ENCODE data around the gene WFS1. TPM values are rescaled to one million over a fixed set of nuclear protein-coding genes. Genes with fewer than 3 reads are reported as not detected.

Gene WFS1
- polyA plus RNA-seq, 1 of the 3 experiments (the other 2 are of a cell fraction), result 18.7 TPM

GRCh38 chr4:6226506-6226905 is 43.1 kb upstream of the WFS1 start:
- Histone ChIP-seq H3K9me2 (no peaks in the 10 kb centered on the region), H3K4me2 (no peak overlapping the region), H3K27ac (ENCODE audit: low read depth in 2 of 2, low read length in 1 of 2) (no peak overlapping the region), H3K4me3 (ENCODE audit: low read depth in 2 of 2, low read length in 1 of 2) (no peak overlapping the region), H3K9me3 (no peaks in the 10 kb centered on the region), H4K20me1 (ENCODE audit: insufficient read depth) (no peaks in the 10 kb centered on the region), H2AFZ (ENCODE audit: low read depth) (no peak overlapping the region), H3K4me1 (ENCODE audit: control insufficient read depth in 1 of 2, insufficient read depth in 2 of 2, low read depth in 1 of 2, low read length in 1 of 2) (peaks cover 0 to 44% of the 10 kb centered on the region in 2 experiments; a peak in 2 of 4 replicates), H3F3A (replicated peaks; ENCODE audit: insufficient read depth) (no peaks in the 10 kb centered on the region), H3K9ac (no peak overlapping the region), H3K79me2 (ENCODE audit: insufficient read depth) (no peaks in the 10 kb centered on the region), H3K27me3 (ENCODE audit: insufficient read depth) (no peaks in the 10 kb centered on the region), H3K36me3 (replicated peaks in 1 of 2; ENCODE audit: control insufficient read depth in 1 of 2, insufficient read depth in 2 of 2, low read length in 1 of 2) (no peaks in the 10 kb centered on the region)
- 28% methylated on average over 5 of the region's 7 CpGs for WGBS (ENCODE audit: low lambda C conversion rate)
- no peak for DNase-seq
- ChIA-PET POLR2A (no interaction called here), CTCF (interaction anchor here (1.0 to 3.5 kb wide), 4 partner anchors 24 to 228 kb away, joined by 3 to 18 read pairs (median 10); no protein-coding TSS in a partner anchor)
- TF ChIP-seq CTCF (IDR thresholded peaks at IDR 0.05), result no peak
- TF ChIP-seq FOXJ3 (CRISPR knock-in tag; IDR thresholded peaks at IDR 0.05), result no peak
- no peak for TF ChIP-seq SIN3A (IDR thresholded peaks at IDR 0.05; ENCODE audit: borderline replicate concordance, low read depth, low read length)
- TF ChIP-seq RCOR1 (IDR thresholded peaks at IDR 0.05; ENCODE audit: low read length), result no peak

- no peak overlapping the region for H3K27ac ChIP-seq (ENCODE audit: low read depth in 2 of 2, low read length in 1 of 2)
- DNase-seq, result no peak
- H3K79me2 ChIP-seq (ENCODE audit: insufficient read depth), result no peaks in the 10 kb centered on the region
- H3K36me3 ChIP-seq (replicated peaks in 1 of 2; ENCODE audit: control insufficient read depth in 1 of 2, insufficient read depth in 2 of 2, low read length in 1 of 2), result no peaks in the 10 kb centered on the region
- 37% methylated on average over 11 of the region's 12 CpGs for WGBS (ENCODE audit: low lambda C conversion rate)
- H3K27me3 ChIP-seq (ENCODE audit: insufficient read depth), result no peaks in the 10 kb centered on the region
- H4K20me1 ChIP-seq (ENCODE audit: insufficient read depth), result no peaks in the 10 kb centered on the region
- H3K9me3 ChIP-seq, result no peaks in the 10 kb centered on the region
- H2AFZ ChIP-seq (ENCODE audit: low read depth), result no peak overlapping the region
- CTCF ChIA-PET, result interaction anchor here (1.0 to 3.5 kb wide), 4 partner anchors 100 to 229 kb away, joined by 3 to 18 read pairs (median 4); no protein-coding TSS in a partner anchor
- H3F3A ChIP-seq (replicated peaks; ENCODE audit: insufficient read depth), result no peaks in the 10 kb centered on the region
- H3K9ac ChIP-seq, result no peak overlapping the region
- peaks cover 0 to 44% of the 10 kb centered on the region in 2 experiments; a peak in 2 of 4 replicates for H3K4me1 ChIP-seq (ENCODE audit: control insufficient read depth in 1 of 2, insufficient read depth in 2 of 2, low read depth in 1 of 2, low read length in 1 of 2)
- POLR2A ChIA-PET, result no interaction called here
- H3K4me3 ChIP-seq (ENCODE audit: low read depth in 2 of 2, low read length in 1 of 2), result no peak overlapping the region
- H3K9me2 ChIP-seq, result no peaks in the 10 kb centered on the region
- H3K4me2 ChIP-seq, result no peak overlapping the region
- TF ChIP-seq YY1 (IDR thresholded peaks at IDR 0.05; ENCODE audit: low read depth) (no peak), SMC3 (IDR thresholded peaks at IDR 0.05; ENCODE audit: low read depth, low read length) (no peak), FOSL2 (IDR thresholded peaks at IDR 0.05; ENCODE audit: borderline replicate concordance, low read depth) (no peak), REST (IDR thresholded peaks at IDR 0.05; ENCODE audit: low read depth, low read length) (no peak), SIN3A (IDR thresholded peaks at IDR 0.05; ENCODE audit: borderline replicate concordance, low read depth, low read length) (no peak), MAX (IDR thresholded peaks at IDR 0.05; ENCODE audit: low read depth) (no peak), MEF2A (IDR thresholded peaks at IDR 0.05; ENCODE audit: borderline replicate concordance, low read depth) (no peak), NFIC (IDR thresholded peaks at IDR 0.05; ENCODE audit: borderline replicate concordance) (no peak), RCOR1 (IDR thresholded peaks at IDR 0.05; ENCODE audit: low read length) (no peak), EZH2phosphoT487 (IDR thresholded peaks at IDR 0.05; ENCODE audit: borderline replicate concordance, low read depth) (no peak), FOXM1 (IDR thresholded peaks at IDR 0.05; ENCODE audit: low read depth) (no peak), NRF1 (IDR thresholded peaks at IDR 0.05; ENCODE audit: low read depth, low read length) (no peak), RAD21 (IDR thresholded peaks at IDR 0.05; ENCODE audit: low read length) (no peak)
- TF ChIP-seq, protein P1, sequence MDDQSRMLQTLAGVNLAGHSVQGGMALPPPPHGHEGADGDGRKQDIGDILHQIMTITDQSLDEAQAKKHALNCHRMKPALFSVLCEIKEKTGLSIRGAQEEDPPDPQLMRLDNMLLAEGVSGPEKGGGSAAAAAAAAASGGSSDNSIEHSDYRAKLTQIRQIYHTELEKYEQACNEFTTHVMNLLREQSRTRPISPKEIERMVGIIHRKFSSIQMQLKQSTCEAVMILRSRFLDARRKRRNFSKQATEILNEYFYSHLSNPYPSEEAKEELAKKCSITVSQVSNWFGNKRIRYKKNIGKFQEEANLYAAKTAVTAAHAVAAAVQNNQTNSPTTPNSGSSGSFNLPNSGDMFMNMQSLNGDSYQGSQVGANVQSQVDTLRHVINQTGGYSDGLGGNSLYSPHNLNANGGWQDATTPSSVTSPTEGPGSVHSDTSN (IDR thresholded peaks at IDR 0.05), result no peak
- TF ChIP-seq, protein P2, sequence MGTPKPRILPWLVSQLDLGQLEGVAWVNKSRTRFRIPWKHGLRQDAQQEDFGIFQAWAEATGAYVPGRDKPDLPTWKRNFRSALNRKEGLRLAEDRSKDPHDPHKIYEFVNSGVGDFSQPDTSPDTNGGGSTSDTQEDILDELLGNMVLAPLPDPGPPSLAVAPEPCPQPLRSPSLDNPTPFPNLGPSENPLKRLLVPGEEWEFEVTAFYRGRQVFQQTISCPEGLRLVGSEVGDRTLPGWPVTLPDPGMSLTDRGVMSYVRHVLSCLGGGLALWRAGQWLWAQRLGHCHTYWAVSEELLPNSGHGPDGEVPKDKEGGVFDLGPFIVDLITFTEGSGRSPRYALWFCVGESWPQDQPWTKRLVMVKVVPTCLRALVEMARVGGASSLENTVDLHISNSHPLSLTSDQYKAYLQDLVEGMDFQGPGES (IDR thresholded peaks at IDR 0.05; ENCODE audit: low read depth, low read length), result no peak
Measured at GRCh38 chr4:6227412-6228157, 42.1 kb upstream of the WFS1 start.
